Measurements from ENCODE around the gene SAMD9L.

SAMD9L gene

GRCh38 chr7:93148144-93148543, at the start of gene SAMD9L:
Gene SAMD9L, minus strand, starts transcription at chr7:93148385. Its CDS starts 12,414 bp downstream, at chr7:93135971.
- TF ChIP-seq CTCF (IDR thresholded peaks at IDR 0.05; ENCODE audit: insufficient read depth, low read length, missing control alignments) = no peak
- H3K4me3 ChIP-seq (ENCODE audit: low read depth, low read length) = peak within 1 kb of the TSS; percentile 43
- no peak for DNase-seq (ENCODE audit: low read depth, low spot score)
- POLR2A ChIA-PET = no interaction called here
- CTCF ChIA-PET = no interaction called here

DNA sequence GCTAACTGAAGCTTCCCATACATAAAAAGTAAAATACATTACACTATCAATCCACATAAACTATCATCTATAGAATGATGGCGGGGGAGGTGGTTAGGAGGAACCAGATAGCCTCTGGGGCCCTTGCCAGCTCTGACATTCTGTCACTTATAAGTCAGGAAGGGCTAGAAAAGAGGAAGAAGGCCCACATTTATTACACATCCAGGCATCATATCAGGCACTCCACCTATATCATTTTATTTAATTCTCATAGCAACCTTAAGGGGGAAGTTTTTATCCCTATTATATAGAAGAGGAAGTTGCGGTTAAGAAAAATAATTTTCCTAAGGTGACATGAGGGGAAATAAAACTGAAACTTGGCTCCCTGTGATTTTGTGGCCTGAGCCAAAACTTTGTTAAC, 48.2 kb upstream of the SAMD9L start:
- no peak overlapping the region for H3K4me3 ChIP-seq (ENCODE audit: low read depth, low read length)
- DNase-seq (ENCODE audit: low read depth, low spot score) = no peak
- TF ChIP-seq CTCF (IDR thresholded peaks at IDR 0.05; ENCODE audit: insufficient read depth, low read length, missing control alignments) = no peak
- POLR2A ChIA-PET = no interaction called here
- CTCF ChIA-PET = no interaction called here

- CTCF ChIA-PET = interaction anchor here (0.9 to 3.5 kb wide), 4 partner anchors 15 to 895 kb away, joined by 3 to 19 read pairs (median 4); partner anchors contain the start of gene HEPACAM2
Observed at GRCh38 chr7:93194386-93194785, 46.2 kb upstream of the SAMD9L start.

DNA sequence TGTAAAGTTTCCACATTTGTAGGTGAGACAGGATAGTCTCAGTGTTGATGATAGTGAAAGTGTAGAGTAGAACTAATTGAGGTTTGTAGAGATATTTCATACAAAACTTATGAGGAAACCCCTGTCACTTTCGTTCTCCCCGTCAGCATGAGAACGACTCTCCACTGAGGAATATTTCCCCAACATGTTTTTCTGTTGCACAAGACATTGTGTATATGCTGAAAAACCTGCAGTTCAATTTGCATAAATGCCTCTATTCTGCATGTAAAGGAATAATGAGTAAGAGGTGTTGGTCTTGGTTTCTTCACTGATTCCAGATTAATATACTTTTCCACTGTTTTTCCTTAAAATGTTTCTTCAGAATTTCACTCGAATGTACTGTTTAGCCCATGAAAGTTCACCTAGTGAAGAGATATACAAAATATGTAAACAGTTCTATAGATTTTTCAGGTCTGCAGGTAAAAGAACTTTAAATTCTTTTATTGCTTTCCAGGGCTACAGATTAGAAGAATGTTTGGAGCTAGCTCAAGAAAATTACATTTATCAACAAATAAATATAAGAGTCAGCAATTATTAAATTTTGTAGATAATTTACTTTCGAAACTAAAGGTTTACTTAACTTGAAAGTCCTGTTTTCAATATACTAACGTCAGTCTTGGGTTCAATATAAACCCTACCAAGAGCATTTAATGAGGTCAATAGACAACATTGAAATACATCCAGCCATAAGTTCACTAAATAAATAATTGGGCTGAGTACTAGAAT, 40.9 kb upstream of the SAMD9L start:
- no peak overlapping the region for H3K4me3 ChIP-seq (ENCODE audit: low read depth, low read length)
- no peak for TF ChIP-seq CTCF (IDR thresholded peaks at IDR 0.05; ENCODE audit: insufficient read depth, low read length, missing control alignments)
- ChIA-PET POLR2A (no interaction called here), CTCF (no interaction called here)
- no peak for DNase-seq (ENCODE audit: low read depth, low spot score)

More at GRCh38 chr7:93194386-93194785, 46.2 kb upstream of the SAMD9L start:
- no peak for DNase-seq (ENCODE audit: low read depth, low spot score)
- POLR2A ChIA-PET = no interaction called here
- TF ChIP-seq CTCF (IDR thresholded peaks at IDR 0.05; ENCODE audit: insufficient read depth, low read length, missing control alignments) = no peak
- no peak overlapping the region for H3K4me3 ChIP-seq (ENCODE audit: low read depth, low read length)

DNA sequence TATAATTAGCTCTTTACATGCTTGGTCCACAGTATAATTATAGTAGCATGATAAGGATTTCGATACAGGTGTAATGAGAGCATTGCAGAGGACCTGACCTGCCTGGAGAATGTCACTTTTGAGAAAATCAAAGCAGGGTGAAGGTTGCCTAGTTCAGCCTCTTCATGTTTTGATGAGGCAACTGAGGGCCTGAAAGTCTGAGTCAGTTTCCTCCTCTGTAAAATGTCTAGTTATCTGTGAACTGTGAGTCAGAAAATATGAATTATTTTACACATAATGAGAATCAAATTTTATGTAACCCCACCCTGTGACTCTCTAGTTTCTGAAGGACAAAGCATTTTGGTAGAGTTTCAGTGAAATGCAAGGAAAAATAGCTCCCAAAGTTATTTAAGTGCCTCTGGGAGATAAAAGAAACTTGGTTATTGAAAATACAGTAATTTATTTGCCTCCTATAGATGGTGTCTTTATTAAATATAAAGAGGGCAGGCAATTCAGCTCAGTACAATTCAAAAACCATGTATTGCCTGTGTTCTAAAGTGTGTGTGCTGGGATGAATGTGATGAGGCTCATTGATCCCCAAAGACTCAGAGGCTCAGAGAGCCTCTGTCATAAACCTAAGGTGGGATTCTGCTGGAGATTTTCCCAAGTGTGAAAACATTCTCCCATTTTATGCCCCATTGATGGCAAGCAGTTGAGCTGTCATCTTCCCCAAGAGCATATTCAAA, 37.3 kb upstream of the SAMD9L start:
- POLR2A ChIA-PET = no interaction called here

More for the DNA sequence above, 37.3 kb upstream of the SAMD9L start:
- H3K4me3 ChIP-seq (ENCODE audit: low read depth, low read length) = no peak overlapping the region
- no peak for DNase-seq (ENCODE audit: low read depth, low spot score)
- CTCF ChIA-PET = interaction anchor here (2.4 kb wide), 1 partner anchor 42 kb away, joined by 11 read pairs; the partner anchor contains the start of gene HEPACAM2
- TF ChIP-seq CTCF (IDR thresholded peaks at IDR 0.05; ENCODE audit: insufficient read depth, low read length, missing control alignments) = no peak
